Loucy (cell line): ENCODE data around the gene SFMBT2.

Experiments used
- CTCF ChIP-seq: fragments of 200-600 bp; sonication (generic); conservative IDR thresholded peaks from 2 replicates; pipeline ENCODE4 v1.5.1; 2014; ENCODE audit warnings: mild to moderate bottlenecking, antibody characterized with exemption, low read length
- EZH2phosphoT487 ChIP-seq: fragments of 200-600 bp; IDR thresholded peaks from 2 replicates; pipeline ENCODE4 v1.6.1; 2018; ENCODE audit warnings: antibody characterized with exemption, mild to moderate bottlenecking, moderate library complexity, borderline replicate concordance

- TF ChIP-seq CTCF: no peak
- TF ChIP-seq EZH2phosphoT487: no peak
These were observed 251.3 kb downstream of the SFMBT2 start for GRCh38 chr10:7159517-7159916.
